Measurements from ENCODE around the gene FBLN2.
A peak's percentile ranks its signal among the peaks of the same experiment; 100 is the strongest.

Gene FBLN2

GRCh38 chr3:13671482-13672233, 122.7 kb downstream of the FBLN2 start:
- TF ChIP-seq CTCF (IDR thresholded peaks at IDR 0.05; ENCODE audit: control insufficient read depth, insufficient read depth, low read depth, low read length, missing control alignments), result no peak
- no peak overlapping the region for H3K4me3 ChIP-seq (ENCODE audit: control insufficient read depth, low read depth, low read length)
- no peak for DNase-seq (ENCODE audit: low read depth)

GRCh38 chr3:13673207-13673606, 124.3 kb downstream of the FBLN2 start:
- no peak for DNase-seq (ENCODE audit: low read depth)
- peak; percentile 45 for TF ChIP-seq CTCF (IDR thresholded peaks at IDR 0.05; ENCODE audit: control insufficient read depth, insufficient read depth, low read depth, low read length, missing control alignments)

GRCh38 chr3:13674538-13675185, 125.7 kb downstream of the FBLN2 start:
- no peak for TF ChIP-seq CTCF (IDR thresholded peaks at IDR 0.05; ENCODE audit: control insufficient read depth, insufficient read depth, low read depth, low read length, missing control alignments)
- H3K4me3 ChIP-seq (ENCODE audit: control insufficient read depth, low read depth, low read length), result no peak overlapping the region
- DNase-seq (ENCODE audit: low read depth), result no peak

More at GRCh38 chr3:13673207-13673606, 124.3 kb downstream of the FBLN2 start:
- H3K4me3 ChIP-seq (ENCODE audit: control insufficient read depth, low read depth, low read length), result no peak overlapping the region

GRCh38 chr3:13676356-13677017, 127.6 kb downstream of the FBLN2 start:
- no peak overlapping the region for H3K4me3 ChIP-seq (ENCODE audit: control insufficient read depth, low read depth, low read length)
- TF ChIP-seq CTCF (IDR thresholded peaks at IDR 0.05; ENCODE audit: control insufficient read depth, insufficient read depth, low read depth, low read length, missing control alignments), result no peak
- DNase-seq (ENCODE audit: low read depth), result no peak

- H3K4me3 ChIP-seq (ENCODE audit: control insufficient read depth, low read depth, low read length), result no peak overlapping the region
- DNase-seq (ENCODE audit: low read depth), result no peak
- TF ChIP-seq CTCF (IDR thresholded peaks at IDR 0.05; ENCODE audit: control insufficient read depth, insufficient read depth, low read depth, low read length, missing control alignments), result no peak
These were observed 128.3 kb downstream of the FBLN2 start for GRCh38 chr3:13677272-13677671.

- no peak overlapping the region for H3K4me3 ChIP-seq (ENCODE audit: control insufficient read depth, low read depth, low read length)
- DNase-seq (ENCODE audit: low read depth), result no peak
- TF ChIP-seq CTCF (IDR thresholded peaks at IDR 0.05; ENCODE audit: control insufficient read depth, insufficient read depth, low read depth, low read length, missing control alignments), result no peak
These were observed 133.0 kb downstream of the FBLN2 start for GRCh38 chr3:13681931-13682330.

Measured in AG09309 (cell line).